ENCODE results near the gene PIP5K1B.

The PIP5K1B gene

GRCh38 chr9:69003051-69003450 is 298.0 kb downstream of the PIP5K1B start:
- no peak for DNase-seq

- no peak for DNase-seq
Observed at GRCh38 chr9:69004836-69005235, 299.8 kb downstream of the PIP5K1B start.

GRCh38 chr9:69009708-69010107 is 304.7 kb downstream of the PIP5K1B start:
- no peak for DNase-seq

- DNase-seq = no peak
Observed at GRCh38 chr9:69012696-69013381, 307.8 kb downstream of the PIP5K1B start.

- no peak for DNase-seq
Observed at GRCh38 chr9:69013382-69013727, 308.3 kb downstream of the PIP5K1B start.

GRCh38 chr9:69014013-69014412 is 309.0 kb downstream of the PIP5K1B start, which contains the start of gene PRKACG:
TSS of gene PRKACG (minus strand) at chr9:69014113. CDS start at chr9:69014092, 21 bp downstream.
- no peak for DNase-seq

GRCh38 chr9:69016191-69017096 is 311.4 kb downstream of the PIP5K1B start:
- DNase-seq = no peak

- no peak for DNase-seq
Observed at GRCh38 chr9:69018737-69019136, 313.7 kb downstream of the PIP5K1B start.

GRCh38 chr9:69019808-69020207 is 314.8 kb downstream of the PIP5K1B start:
- peak; percentile 49 to 58 for DNase-seq

GRCh38 chr9:69020301-69021145 is 315.5 kb downstream of the PIP5K1B start:
- DNase-seq = no peak

- DNase-seq = no peak
Observed at GRCh38 chr9:69023650-69024049, 318.6 kb downstream of the PIP5K1B start.

- DNase-seq = peak; percentile 33 to 65
Observed at GRCh38 chr9:69027355-69028097, 322.5 kb downstream of the PIP5K1B start.

- peak; percentile 34 to 48 for DNase-seq
Observed at GRCh38 chr9:69028754-69029153, 323.7 kb downstream of the PIP5K1B start.

- DNase-seq = no peak
Observed at GRCh38 chr9:69029535-69029934, 324.5 kb downstream of the PIP5K1B start.

GRCh38 chr9:69030851-69031645 is 326.0 kb downstream of the PIP5K1B start:
- no peak for DNase-seq

GRCh38 chr9:69034071-69034470 is 329.0 kb downstream of the PIP5K1B start:
- DNase-seq = no peak

- peak; percentile 81 to 83 for DNase-seq
Observed at GRCh38 chr9:69035438-69036308, 330.6 kb downstream of the PIP5K1B start, which contains the start of gene FXN. TSS of gene FXN (plus strand) at chr9:69035752. CDS start at chr9:69035783, 31 bp downstream.

GRCh38 chr9:69036309-69036708 is 331.3 kb downstream of the PIP5K1B start:
- DNase-seq = peak; percentile 16 to 36

- no peak for DNase-seq
Observed at GRCh38 chr9:69036799-69037198, 331.8 kb downstream of the PIP5K1B start.

GRCh38 chr9:69040646-69041045 is 335.6 kb downstream of the PIP5K1B start:
- DNase-seq = no peak
